Aortic smooth muscle cell (primary cell): ENCODE data around the gene GGTLC3. TPM values are rescaled to one million over a fixed set of nuclear protein-coding genes. Genes with fewer than 3 reads are reported as not detected.

Experiments used
- total RNA-seq: library from RNA; depleted of rRNA; stranded (reverse); fragments of >200 nt; gene quantifications from 2 replicates; pipeline ENCODE4 v1.2.3, GENCODE V29; 2014

GGTLC3 gene
- not detected in 2 replicates for total RNA-seq

GRCh38 chr22:18518061-18518460 is at the start of gene GGTLC3:
Gene GGTLC3, minus strand, starts transcription at chr22:18518161. Its CDS starts 264 bp downstream, at chr22:18517897.

DNA sequence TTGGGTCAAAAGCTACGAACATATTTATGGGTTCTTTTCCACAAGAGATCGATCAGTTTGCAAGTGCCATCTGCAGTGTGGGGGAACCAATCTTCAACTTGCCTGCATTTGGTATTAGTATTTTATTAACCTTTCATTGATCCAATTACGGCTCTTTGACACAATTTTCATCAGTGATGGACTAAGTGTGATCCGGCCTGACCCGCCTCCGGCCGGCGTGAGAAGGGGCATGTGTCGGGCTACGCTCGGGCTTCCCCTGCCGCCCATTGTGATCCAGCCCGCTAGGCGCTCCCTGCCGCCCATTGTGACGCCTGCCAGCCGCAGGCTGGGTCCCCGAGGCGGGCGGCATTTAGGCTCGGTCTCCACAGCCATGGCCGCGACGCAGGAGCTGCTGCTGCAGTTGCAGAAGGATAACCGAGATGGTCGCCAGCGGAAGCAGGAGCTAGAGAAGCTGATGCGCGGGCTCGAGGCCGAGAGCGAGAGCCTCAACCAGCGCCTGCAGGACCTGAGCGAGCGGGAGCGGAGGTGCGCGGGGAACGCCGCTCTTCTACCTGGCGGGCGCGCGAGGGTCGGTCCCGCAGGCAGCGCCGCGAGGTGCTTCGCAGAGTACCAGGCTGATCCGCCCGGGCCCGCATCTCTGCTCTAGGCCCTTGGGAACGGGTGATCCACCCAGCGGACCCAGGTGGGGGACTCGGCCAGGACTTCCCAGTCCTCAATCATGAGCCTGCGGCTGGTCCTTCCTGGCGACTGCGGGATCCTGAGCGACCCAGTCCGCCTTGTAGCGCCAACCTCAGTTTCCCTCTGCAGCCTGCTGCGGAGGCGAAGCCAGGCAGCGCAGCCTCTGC is 10.0 kb upstream of the GGTLC3 start, which contains the start of gene TMEM191B:
Gene TMEM191B (plus strand): TSS at position 51 of the 845 bp plus-strand sequence. CDS start 179 bp downstream, at position 230.

Other genes with a start within 250 kb of the GGTLC3 start
- 1.6 and 3.1 TPM in 2 replicates for gene TMEM191B, start 9.6 kb upstream of the GGTLC3 start, total RNA-seq
- 0.66 and 1.1 TPM in 2 replicates for gene RIMBP3, start 93.8 kb upstream of the GGTLC3 start, total RNA-seq